Fibroblast of lung (primary cell): ENCODE data around the gene EBF3.

ENCODE experiments used
- CTCF ChIP-seq, 2 donors: IDR thresholded peaks in 1 of 2; conservative IDR thresholded peaks in 1 of 2; 1 replicate in 1 of 2; 2 replicates in 1 of 2; pipeline ENCODE4 v1.5.1; 2011 to 2012; ENCODE audit warnings: low read length in 2 of 2, control low read depth in 1 of 2, inconsistent platforms in 1 of 2, low read depth in 1 of 2, mild to moderate bottlenecking in 1 of 2
- EZH2 ChIP-seq: IDR thresholded peaks from 2 replicates; pipeline ENCODE4 v1.5.1; 2012; ENCODE audit warnings: low read length, control low read depth, mild to moderate bottlenecking; ENCODE audit errors: missing control alignments

DNA sequence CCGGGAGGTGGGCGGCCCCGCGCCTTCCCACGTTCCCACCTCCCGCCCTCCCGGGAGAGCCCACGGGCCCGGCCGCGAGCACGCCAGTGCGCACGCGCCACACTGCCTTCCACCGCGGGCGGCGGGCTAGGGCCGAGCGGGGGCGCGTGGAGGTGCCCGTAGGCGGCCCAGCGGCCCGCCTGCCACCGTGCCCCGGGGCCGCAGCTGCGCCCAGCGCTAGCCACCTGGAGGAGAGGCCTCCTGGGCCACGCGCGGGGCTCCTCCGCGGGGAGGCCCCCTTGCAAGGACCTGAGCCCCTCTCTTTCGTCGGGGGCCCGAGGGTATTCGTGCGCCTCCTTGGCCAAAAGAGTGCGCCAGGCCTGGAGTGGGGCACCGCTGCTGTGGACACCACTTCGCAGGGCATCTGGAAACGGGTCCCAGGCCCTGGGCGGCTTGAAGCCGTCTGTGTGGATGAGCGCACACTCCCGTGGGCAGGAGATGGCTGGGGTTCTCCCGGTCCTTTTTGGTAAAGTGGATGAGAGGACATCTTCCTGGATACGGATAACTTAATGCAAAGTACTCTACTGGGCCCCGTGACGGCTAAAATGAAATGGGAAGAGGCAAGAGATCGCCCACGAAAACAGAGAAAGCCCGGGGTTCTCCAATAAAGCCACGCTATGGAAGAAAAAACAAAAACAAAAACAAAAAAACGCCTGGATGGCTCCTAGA, 9.0 kb upstream of the EBF3 start:
- no peak for TF ChIP-seq CTCF (conservative IDR thresholded peaks at IDR 0.05 in 1 of 2, IDR thresholded peaks at IDR 0.05 in 1 of 2; ENCODE audit: low read depth in 1 of 2, low read length in 2 of 2)
- TF ChIP-seq EZH2: no peak
